ENCODE measurements around the gene SRGAP3.
"Not testable (repeated sequence)": the region's sequence is repeated elsewhere in the genome, so short reads cannot be mapped to it uniquely, and the experiment has no call there.

- not testable (repeated sequence) for TF ChIP-seq POLR2A, CTCF (IDR thresholded peaks at IDR 0.05)
These were observed 44.5 kb upstream of the SRGAP3 start for GRCh38 chr3:9293953-9294352.
